HepG2 (cell line): Measurements from ENCODE around the gene SMNDC1. TPM values are rescaled to one million over a fixed set of nuclear protein-coding genes. Genes with fewer than 3 reads are reported as not detected.
A peak's percentile ranks its signal among the peaks of the same experiment; 100 is the strongest.
"Not testable (repeated sequence)": the region's sequence is repeated elsewhere in the genome, so short reads cannot be mapped to it uniquely, and the experiment has no call there.

Experiments
- ATAC-seq: fragments of 200-7000 bp; cut with Tn5 transposase; 3 replicates; pipeline ENCODE4 v1.9.1; 2020; ENCODE audit warnings: mild to moderate bottlenecking, moderate library complexity
- BruUV-seq: library from RNA; stranded (reverse); fragments of 400-500 nt; replicated peaks from 2 replicates; lab custom pipeline; 2021; lab: Mats Ljungman, UMichigan
- CTCF ChIA-PET: fragments of 300-600 bp; formaldehyde crosslinking; extraction: SDS; loops from one replicate; lab custom pipeline; 2021; ENCODE audit warnings: low total read pairs, inconsistent platforms, low intra/inter-chr PET ratio; lab: Yijun Ruan, JAX
- POLR2A ChIA-PET: fragments of 350-600 bp; sonication (Branson Sonifier 250); formaldehyde crosslinking; loops from one replicate; lab custom pipeline; 2020; ENCODE audit warnings: antibody characterized with exemption, inconsistent platforms; lab: Yijun Ruan, JAX
- DNase-seq: peaks from one replicate; pipeline ENCODE4 v3.0.0-alpha.2; 2015; ENCODE audit warnings: low spot score
- FAIRE-seq: peaks from 3 replicates; lab custom pipeline; 2011; peaks lifted over from hg19 to GRCh38; lab: Jason Lieb, UNC
- H2AFZ ChIP-seq: one replicate; pipeline ENCODE4 v1.6.1; 2011; ENCODE audit warnings: low read length, inconsistent platforms
- H3K27ac ChIP-seq: fragments of 300-600 bp; 3 replicates; pipeline ENCODE4 v1.8.0; 2011; ENCODE audit warnings: mixed run types, mild to moderate bottlenecking, mixed read lengths, low read length, inconsistent platforms; ENCODE audit not compliant: insufficient read depth; ENCODE audit errors: extremely low read length
- H3K27me3 ChIP-seq, 2 experiments: fragments of 200-600 bp in 1 of 2; 2 replicates in 1 of 2; 3 replicates in 1 of 2; pipeline versions ENCODE4 v1.6.0 to v1.8.0; 2011; ENCODE audit warnings: low read length in 2 of 2, mild to moderate bottlenecking in 2 of 2, moderate library complexity in 2 of 2, inconsistent platforms in 1 of 2; ENCODE audit not compliant: insufficient read depth in 2 of 2, control insufficient read depth in 1 of 2
- H3K36me3 ChIP-seq, 2 experiments: fragments of 200-600 bp in 1 of 2; replicated peaks in 1 of 2; 2 replicates in 1 of 2; 3 replicates in 1 of 2; pipeline versions ENCODE4 v1.5.1 to v1.8.0; 2011; ENCODE audit warnings: low read length in 2 of 2, inconsistent platforms in 1 of 2; ENCODE audit not compliant: insufficient read depth in 2 of 2, control insufficient read depth in 1 of 2
- H3K4me1 ChIP-seq: 2 replicates; pipeline ENCODE4 v1.5.1; 2012; ENCODE audit warnings: low read length, inconsistent platforms; ENCODE audit not compliant: insufficient read depth
- H3K4me2 ChIP-seq: 2 replicates; pipeline ENCODE4 v1.6.0; 2011; ENCODE audit warnings: low read depth, low read length, inconsistent platforms
- H3K4me3 ChIP-seq, 3 experiments: fragments of 200-600 bp in 1 of 3; sonication (generic), shearing (Covaris generic) in 1 of 3; replicated peaks in 1 of 3; 2 replicates each; pipeline ENCODE4 v1.5.1; 2011 to 2016; ENCODE audit warnings: low read length in 3 of 3, inconsistent platforms in 2 of 3, low read depth in 2 of 3, mild to moderate bottlenecking in 2 of 3, control low read depth in 1 of 3, mixed read lengths in 1 of 3; ENCODE audit not compliant: insufficient read depth in 1 of 3
- H3K79me2 ChIP-seq: one replicate; pipeline ENCODE4 v1.6.1; 2011; ENCODE audit warnings: low read length, inconsistent platforms; ENCODE audit not compliant: insufficient read depth
- H3K9ac ChIP-seq: 2 replicates; pipeline ENCODE4 v1.6.0; 2011; ENCODE audit warnings: mild to moderate bottlenecking, low read depth, low read length, inconsistent platforms; ENCODE audit not compliant: insufficient read depth
- H3K9me3 ChIP-seq: 2 replicates; pipeline ENCODE4 v1.5.1; 2012; ENCODE audit warnings: mild to moderate bottlenecking, low read length
- H4K20me1 ChIP-seq: 2 replicates; pipeline ENCODE4 v1.6.0; 2011; ENCODE audit warnings: inconsistent platforms, mild to moderate bottlenecking, low read length, moderate library complexity; ENCODE audit not compliant: insufficient read depth
- RFXAP ChIP-seq: sonication (generic); formaldehyde crosslinking; IDR thresholded peaks from 2 replicates; pipeline ENCODE4 v1.4.0; 2020; ENCODE audit warnings: missing genetic modification reagents, borderline replicate concordance
- ZNF768 ChIP-seq: sonication (generic); formaldehyde crosslinking; IDR thresholded peaks from 2 replicates; pipeline ENCODE4 v1.4.0; 2020; ENCODE audit warnings: missing genetic modification reagents
- WGBS: methylation state at CpG from one replicate; pipeline ENCODE4 v1.1.6; 2017; ENCODE audit warnings: low lambda C conversion rate; 5-methylcytosine and 5-hydroxymethylcytosine counted together
- in situ Hi-C: cut with HindIII; loops from 2 replicates; pipeline ENCODE4 v1.10.0; 2017; ENCODE audit warnings: low pct_unique_long_range_greater_than_20kb; ENCODE audit not compliant: extremely low pct_ligation_motif_present
- intact Hi-C: fragments of 100-400 bp; cut with micrococcal nuclease; formaldehyde crosslinking; loops from one replicate; pipeline ENCODE4 v1.10.0; 2022; ENCODE audit not compliant: unreplicated experiment
- polyA plus RNA-seq, 8 experiments: library from polyadenylated mRNA; depleted of rRNA in 3 of 8; stranded (reverse) in 7 of 8; unstranded in 1 of 8; fragments of >200 nt; fragmentation: Illumina TruSeq in 4 of 8; extraction: Trizol in 4 of 8; gene quantifications; 2 replicates each; pipeline versions ENCODE4 v1.2.1 to v1.2.3, GENCODE V29; 2011 to 2016; ENCODE audit warnings: low read depth in 4 of 8, missing spikeins in 1 of 8, mixed read lengths in 1 of 8; ENCODE audit not compliant: insufficient read depth in 1 of 8
- total RNA-seq, 5 experiments: library from RNA; depleted of rRNA; stranded (reverse); fragments of >200 nt; fragmentation: Illumina TruSeq; extraction: Trizol; gene quantifications; 2 replicates each; pipeline ENCODE4 v1.2.3, GENCODE V29; 2016; ENCODE audit warnings: low read depth in 1 of 5

The SMNDC1 gene
- total and polyA plus RNA-seq, 2 of the 13 experiments (the other 11 are each of a cell fraction or from before 2014, with no cell fraction given), result 7.8 to 8.9 TPM

- ChIA-PET POLR2A (no interaction called here), CTCF (no interaction called here)
- ATAC-seq (no peak), FAIRE-seq (no peak)
- Histone ChIP-seq H3K9me3 (no peaks in the 10 kb centered on the region), H3K4me2 (no peak overlapping the region), H4K20me1 (no peaks in the 10 kb centered on the region), H3K4me1 (no peaks in the 10 kb centered on the region), H3K79me2 (no peaks in the 10 kb centered on the region), H3K27ac (no peak overlapping the region)
- in situ Hi-C loops (no loop called here), intact Hi-C loops (no loop called here)
- WGBS, result 14% methylated on average over 5 of the region's 5 CpGs
- no peak for TF ChIP-seq RFXAP (CRISPR knock-in tag)
- TF ChIP-seq ZNF768 (CRISPR knock-in tag), result peak; percentile 52; the same call in 1 of the 2 replicates
- TF ChIP-seq, all 625 proteins: peak for 1
- no peak for DNase-seq
- Histone ChIP-seq H3K9ac (no peak overlapping the region), H3K27me3 (peaks cover 0 to 12% of the 10 kb centered on the region in 2 experiments; a peak in 3 of 5 replicates), H2AFZ (no peak overlapping the region), H3K4me3 (no peak overlapping the region), H3K36me3 (no peaks in the 10 kb centered on the region)
- BruUV-seq, result no TSS peak
Observed at GRCh38 chr10:110334061-110334656, 29.4 kb upstream of the SMNDC1 start.

GRCh38 chr10:110331226-110331795 is 26.6 kb upstream of the SMNDC1 start:
- H3K27ac ChIP-seq, intact Hi-C loops: not testable (repeated sequence)

More at GRCh38 chr10:110331226-110331795, 26.6 kb upstream of the SMNDC1 start:
- POLR2A ChIA-PET, H3K4me3 ChIP-seq, H3K36me3 ChIP-seq, H3K79me2 ChIP-seq, CTCF ChIA-PET, H4K20me1 ChIP-seq, FAIRE-seq, H3K4me1 ChIP-seq, H2AFZ ChIP-seq, H3K4me2 ChIP-seq, H3K9ac ChIP-seq, ATAC-seq, DNase-seq, in situ Hi-C loops, H3K9me3 ChIP-seq, H3K27me3 ChIP-seq, BruUV-seq: not testable (repeated sequence)
- 75% methylated on average over 18 of the region's 32 CpGs for WGBS
